H1 (cell line): ENCODE measurements around the gene UGT3A1. TPM values are rescaled to one million over a fixed set of nuclear protein-coding genes. Genes with fewer than 3 reads are reported as not detected.

Source experiments
- BACH1 ChIP-seq: IDR thresholded peaks from 2 replicates; pipeline ENCODE4 v1.6.1; 2012; ENCODE audit warnings: low read length, improper control_type of control experiment
- BRCA1 ChIP-seq: IDR thresholded peaks from 2 replicates; pipeline ENCODE4 v1.6.1; 2012; ENCODE audit warnings: low read depth, low read length, improper control_type of control experiment
- CHD7 ChIP-seq: fragments of 300-600 bp; sonication (generic); IDR thresholded peaks from 2 replicates; pipeline ENCODE4 v1.7.1; 2012; ENCODE audit warnings: low read length, moderate library complexity, mild to moderate bottlenecking, inconsistent platforms; ENCODE audit not compliant: insufficient replicate concordance
- JUND ChIP-seq: IDR thresholded peaks from 2 replicates; pipeline ENCODE4 v1.6.1; 2011; ENCODE audit warnings: mild to moderate bottlenecking, improper control_type of control experiment, low read length
- polyA plus RNA-seq, 7 experiments: library from polyadenylated mRNA; depleted of rRNA in 3 of 7; stranded (reverse) in 5 of 7; unstranded in 2 of 7; fragments of >200 nt in 5 of 7; fragments of 200-250 nt in 2 of 7; gene quantifications; 1 replicate in 5 of 7; 2 replicates in 1 of 7; 4 replicates in 1 of 7; pipeline versions ENCODE4 v1.2.1 to v1.2.3, GENCODE V29; 2011 to 2013; ENCODE audit warnings: missing spikeins in 2 of 7, mixed read lengths in 2 of 7
- total RNA-seq: library from RNA; stranded (reverse); fragmentation: NEBNext Ultra II Directional; extraction: Animal tissue kit (Norgen Biotek cat#: 25700); gene quantifications from 2 replicates; pipeline ENCODE4 v1.2.1, GENCODE V29; 2021
- TF ChIP-seq, protein P1 (sequence below): IDR thresholded peaks from 2 replicates; pipeline ENCODE4 v1.6.1; 2012; ENCODE audit warnings: low read length, inconsistent platforms

The UGT3A1 gene
- total and polyA plus RNA-seq, 2 of the 8 experiments (the other 6 are each of a cell fraction or from before 2014, with no cell fraction given): 2.4 to 3.4 TPM

GRCh38 chr5:35939639-35940038 is 51.6 kb downstream of the UGT3A1 start (continued):
- TF ChIP-seq CHD7: no peak
- TF ChIP-seq, protein P1, sequence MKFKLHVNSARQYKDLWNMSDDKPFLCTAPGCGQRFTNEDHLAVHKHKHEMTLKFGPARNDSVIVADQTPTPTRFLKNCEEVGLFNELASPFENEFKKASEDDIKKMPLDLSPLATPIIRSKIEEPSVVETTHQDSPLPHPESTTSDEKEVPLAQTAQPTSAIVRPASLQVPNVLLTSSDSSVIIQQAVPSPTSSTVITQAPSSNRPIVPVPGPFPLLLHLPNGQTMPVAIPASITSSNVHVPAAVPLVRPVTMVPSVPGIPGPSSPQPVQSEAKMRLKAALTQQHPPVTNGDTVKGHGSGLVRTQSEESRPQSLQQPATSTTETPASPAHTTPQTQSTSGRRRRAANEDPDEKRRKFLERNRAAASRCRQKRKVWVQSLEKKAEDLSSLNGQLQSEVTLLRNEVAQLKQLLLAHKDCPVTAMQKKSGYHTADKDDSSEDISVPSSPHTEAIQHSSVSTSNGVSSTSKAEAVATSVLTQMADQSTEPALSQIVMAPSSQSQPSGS: no peak
- TF ChIP-seq BRCA1: no peak
- TF ChIP-seq BACH1: no peak
- no peak for TF ChIP-seq JUND
